ENCODE results near the gene KRT32. TPM values are rescaled to one million over a fixed set of nuclear protein-coding genes. Genes with fewer than 3 reads are reported as not detected.

KRT32 gene
- total RNA-seq, 1 donor from 2014 or later = not detected

Small RNA genes within 50 kb of the gene (microRNA-seq; reads per million reads assigned to microRNA genes)
- gene MIR6510 (ENCODE audit: borderline number of aligned reads) = not detected

Other genes starting within 250 kb of the KRT32 start
- not detected for gene KRTAP9-2, start 240.7 kb downstream of the KRT32 start, total RNA-seq
- gene KRTAP9-3, start 234.9 kb downstream of the KRT32 start, total RNA-seq = not detected
- not detected for gene KRTAP9-8, start 229.4 kb downstream of the KRT32 start, total RNA-seq
- not detected for gene KRTAP9-4, start 217.7 kb downstream of the KRT32 start, total RNA-seq
- not detected for gene KRTAP9-9, start 212.0 kb downstream of the KRT32 start, total RNA-seq
- not detected for gene KRTAP9-6, start 202.0 kb downstream of the KRT32 start, total RNA-seq
- gene KRTAP9-7, start 191.7 kb downstream of the KRT32 start, total RNA-seq = not detected
- gene KRTAP29-1, start 164.5 kb downstream of the KRT32 start, total RNA-seq = not detected
- not detected for gene KRTAP16-1, start 158.1 kb downstream of the KRT32 start, total RNA-seq
- not detected for gene KRTAP17-1, start 151.7 kb downstream of the KRT32 start, total RNA-seq
- not detected for gene KRT33A, start 116.6 kb downstream of the KRT32 start, total RNA-seq
- not detected for gene KRT33B, start 97.6 kb downstream of the KRT32 start, total RNA-seq
- not detected for gene KRT34, start 85.1 kb downstream of the KRT32 start, total RNA-seq
- not detected for gene KRT31, start 69.8 kb downstream of the KRT32 start, total RNA-seq
- gene KRT37, start 42.8 kb downstream of the KRT32 start, total RNA-seq = not detected
- not detected for gene KRT38, start 26.4 kb downstream of the KRT32 start, total RNA-seq
- gene KRT35, start 13.8 kb upstream of the KRT32 start, total RNA-seq = not detected
- gene KRT36, start 22.5 kb upstream of the KRT32 start, total RNA-seq = not detected
- not detected for gene KRT13, start 38.2 kb upstream of the KRT32 start, total RNA-seq
- not detected for gene KRT15, start 51.5 kb upstream of the KRT32 start, total RNA-seq
- 1.8 TPM for gene KRT19, start 60.9 kb upstream of the KRT32 start, total RNA-seq
- not detected for gene KRT9, start 104.7 kb upstream of the KRT32 start, total RNA-seq
- gene KRT14, start 119.5 kb upstream of the KRT32 start, total RNA-seq = 1.00 TPM
- gene KRT16, start 145.4 kb upstream of the KRT32 start, total RNA-seq = 5.5 TPM
- gene KRT17, start 157.2 kb upstream of the KRT32 start, total RNA-seq = not detected
- 972 TPM for gene EIF1, start 221.5 kb upstream of the KRT32 start, total RNA-seq
- gene GAST, start 244.9 kb upstream of the KRT32 start, total RNA-seq = not detected